ENCODE results near the gene NTM.

NTM gene

GRCh38 chr11:131884461-131885073 lies 514.2 kb downstream of the NTM start:
- no peak for DNase-seq

- no peak for DNase-seq
These were observed 515.0 kb downstream of the NTM start for GRCh38 chr11:131885431-131885830.

GRCh38 chr11:131886201-131886600 lies 515.8 kb downstream of the NTM start:
- no peak for DNase-seq

- no peak for DNase-seq
These were observed 517.9 kb downstream of the NTM start for GRCh38 chr11:131888230-131888855.

GRCh38 chr11:131889146-131889577 lies 518.7 kb downstream of the NTM start:
- DNase-seq = no peak

GRCh38 chr11:131889760-131890581 lies 519.6 kb downstream of the NTM start:
- DNase-seq = no peak

- no peak for DNase-seq
These were observed 522.9 kb downstream of the NTM start for GRCh38 chr11:131893103-131893890.

GRCh38 chr11:131893988-131894387 lies 523.6 kb downstream of the NTM start:
- DNase-seq = no peak

- DNase-seq = no peak
These were observed 524.5 kb downstream of the NTM start for GRCh38 chr11:131894615-131895544.

- DNase-seq = no peak
These were observed 525.5 kb downstream of the NTM start for GRCh38 chr11:131895865-131896264.

- DNase-seq = no peak
These were observed 526.7 kb downstream of the NTM start for GRCh38 chr11:131896978-131897615.

GRCh38 chr11:131897956-131898355 lies 527.5 kb downstream of the NTM start:
- no peak for DNase-seq

GRCh38 chr11:131898949-131899348 lies 528.5 kb downstream of the NTM start:
- no peak for DNase-seq

- DNase-seq = no peak
These were observed 529.6 kb downstream of the NTM start for GRCh38 chr11:131899950-131900580.

GRCh38 chr11:131902421-131902820 lies 532.0 kb downstream of the NTM start:
- DNase-seq = no peak

- no peak for DNase-seq
These were observed 532.7 kb downstream of the NTM start for GRCh38 chr11:131903074-131903473.

- DNase-seq = no peak
These were observed 534.3 kb downstream of the NTM start for GRCh38 chr11:131904756-131905155.

- no peak for DNase-seq
These were observed 536.5 kb downstream of the NTM start for GRCh38 chr11:131906963-131907362.

- DNase-seq = no peak
These were observed 537.0 kb downstream of the NTM start for GRCh38 chr11:131907371-131907770.

GRCh38 chr11:131908316-131908715 lies 537.9 kb downstream of the NTM start:
- no peak for DNase-seq
